Dedifferentiated amniotic fluid mesenchymal stem cell (primary cell): ENCODE measurements around the gene TMPRSS2.

Experiments
- DNase-seq: peaks from one replicate; pipeline ENCODE4 v3.0.0-alpha.2; 2016; ENCODE audit errors: extremely low spot score

The TMPRSS2 gene

DNA sequence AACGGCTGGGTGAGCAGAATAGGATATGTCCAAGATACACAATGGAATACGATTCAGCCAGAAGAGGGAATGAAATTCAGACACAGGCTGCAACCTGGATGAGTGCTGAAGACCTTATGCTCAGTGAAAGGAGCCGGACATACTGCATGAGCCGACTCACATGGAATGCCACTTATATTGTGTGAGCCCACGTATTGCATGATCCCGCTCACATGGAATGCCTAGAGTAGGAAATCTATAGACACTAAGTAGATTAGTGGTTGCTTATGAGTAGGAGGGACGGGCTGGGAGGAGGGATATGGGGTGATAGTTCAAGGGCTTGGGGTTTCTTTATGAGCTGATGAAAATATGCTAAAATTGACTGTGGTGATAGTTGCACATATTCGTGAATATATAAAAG is 26.8 kb downstream of the TMPRSS2 start:
- peak; percentile 22 for DNase-seq

DNA sequence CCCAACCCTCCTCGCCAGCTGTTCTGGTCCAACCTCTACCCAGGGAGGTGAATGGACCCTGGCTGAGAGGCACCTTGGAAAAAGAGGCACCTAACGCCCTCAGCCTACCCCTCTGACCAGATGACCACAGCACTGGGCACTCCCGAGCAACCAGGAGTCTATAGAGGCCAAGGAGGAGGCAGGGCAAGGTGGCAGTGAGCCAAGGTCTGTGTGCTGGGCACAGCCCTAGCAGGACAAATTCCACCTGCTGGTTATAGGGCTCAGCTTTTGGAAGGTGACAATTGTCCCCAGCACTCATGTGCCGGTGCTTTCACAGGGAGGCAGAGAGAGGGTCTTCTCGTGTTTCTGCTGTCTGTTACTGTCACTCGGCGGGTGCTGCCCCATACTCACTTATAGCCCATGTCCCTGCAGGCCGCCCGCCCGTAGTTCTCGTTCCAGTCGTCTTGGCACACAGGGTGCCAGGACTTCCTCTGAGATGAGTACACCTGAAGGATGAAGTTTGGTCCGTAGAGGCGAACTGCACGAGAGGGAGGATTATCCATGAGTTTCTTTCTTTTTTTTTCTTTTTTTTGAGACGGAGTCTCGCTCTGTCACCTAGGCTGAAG is 27.8 kb downstream of the TMPRSS2 start:
- no peak for DNase-seq

DNA sequence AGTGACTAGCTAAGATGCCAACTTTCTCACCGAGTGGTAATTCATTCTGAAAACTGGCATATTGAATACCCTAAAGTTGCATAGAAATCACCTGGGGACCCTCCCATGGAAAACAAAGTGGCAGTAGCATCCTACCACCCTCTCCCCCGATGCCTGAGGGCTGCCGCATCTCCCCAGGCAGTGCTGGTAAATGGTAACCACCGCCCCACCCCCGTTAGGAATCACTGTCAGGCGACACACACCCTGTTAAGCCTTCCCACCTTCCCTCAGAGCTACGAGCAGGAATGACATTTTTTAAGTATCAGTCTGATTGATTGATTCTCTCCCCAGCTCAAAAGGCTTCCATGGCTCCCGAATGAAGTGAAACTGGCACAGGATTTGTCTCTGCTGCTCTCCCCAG is 28.3 kb downstream of the TMPRSS2 start:
- DNase-seq: no peak

DNA sequence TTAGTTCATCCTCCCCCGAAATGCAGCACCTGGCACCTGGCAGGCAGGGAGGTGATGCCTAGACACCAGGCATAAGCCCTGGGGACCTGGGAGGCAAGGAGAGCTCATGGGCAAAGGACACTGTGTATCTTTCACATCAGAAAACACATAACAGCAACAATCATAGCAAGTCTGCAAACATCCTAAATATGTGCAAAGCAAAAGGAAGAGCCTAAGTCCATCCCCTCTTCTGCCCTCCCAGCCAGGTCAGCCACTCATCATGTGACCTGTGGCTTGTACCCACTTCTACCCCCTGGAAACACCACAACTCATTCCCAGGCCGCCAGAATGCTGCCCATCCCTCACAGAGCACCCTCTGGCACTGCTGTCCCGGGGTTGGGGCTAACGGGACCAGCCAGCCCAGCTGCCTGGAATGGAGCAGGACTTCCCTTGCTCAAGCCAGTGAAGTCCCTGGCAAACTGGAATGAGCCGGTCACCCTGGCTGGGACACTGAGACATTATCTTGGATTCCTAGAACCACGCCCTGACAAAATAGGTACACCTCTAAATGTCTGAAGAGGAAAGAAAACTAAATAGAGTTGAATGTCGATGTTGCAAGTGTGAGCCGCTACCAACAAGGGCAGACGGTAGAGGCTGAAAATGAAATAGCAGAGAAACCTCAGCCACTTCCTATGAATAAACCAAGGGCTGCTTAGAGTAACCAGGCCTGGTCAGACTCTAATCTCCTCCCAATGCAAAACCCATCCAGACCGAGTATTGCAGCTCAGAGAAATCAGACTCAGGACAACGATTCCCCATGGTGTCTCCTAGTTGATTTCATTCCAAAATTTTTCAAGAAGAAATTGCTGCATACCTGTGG is 29.4 kb downstream of the TMPRSS2 start:
- DNase-seq: no peak

DNA sequence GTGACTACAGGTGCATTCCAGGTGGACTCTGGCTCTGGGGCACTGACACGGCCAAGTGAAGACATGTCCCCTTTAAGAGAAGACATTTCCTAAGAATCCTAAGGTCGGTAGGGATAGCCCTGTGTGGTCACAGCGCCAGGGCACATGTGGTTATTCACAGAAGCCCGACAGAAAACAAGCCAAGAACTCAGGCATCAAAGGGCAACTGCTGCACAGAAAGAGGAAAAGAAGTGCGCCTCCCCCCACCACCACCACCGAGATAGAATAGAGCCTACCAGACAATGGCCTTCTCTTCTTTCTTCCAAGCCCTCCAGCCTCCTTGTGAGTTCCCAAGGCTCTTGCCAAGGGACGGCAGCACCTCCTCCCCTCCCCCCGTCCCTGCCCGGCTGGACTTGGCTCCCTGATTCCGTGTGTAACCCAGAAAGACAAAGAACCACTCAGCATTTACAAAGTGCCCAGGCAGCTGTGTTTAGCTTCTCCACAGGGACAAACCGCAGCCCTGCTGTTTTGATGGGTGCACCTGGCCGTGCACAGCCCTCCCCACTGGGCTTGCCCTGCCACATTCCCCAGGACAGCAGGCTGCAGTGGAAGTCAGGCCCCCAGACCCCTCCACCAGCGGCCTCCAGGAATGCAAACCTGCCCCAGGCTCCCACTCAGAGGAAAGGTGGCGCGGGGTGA is 30.2 kb downstream of the TMPRSS2 start:
- DNase-seq: no peak

DNA sequence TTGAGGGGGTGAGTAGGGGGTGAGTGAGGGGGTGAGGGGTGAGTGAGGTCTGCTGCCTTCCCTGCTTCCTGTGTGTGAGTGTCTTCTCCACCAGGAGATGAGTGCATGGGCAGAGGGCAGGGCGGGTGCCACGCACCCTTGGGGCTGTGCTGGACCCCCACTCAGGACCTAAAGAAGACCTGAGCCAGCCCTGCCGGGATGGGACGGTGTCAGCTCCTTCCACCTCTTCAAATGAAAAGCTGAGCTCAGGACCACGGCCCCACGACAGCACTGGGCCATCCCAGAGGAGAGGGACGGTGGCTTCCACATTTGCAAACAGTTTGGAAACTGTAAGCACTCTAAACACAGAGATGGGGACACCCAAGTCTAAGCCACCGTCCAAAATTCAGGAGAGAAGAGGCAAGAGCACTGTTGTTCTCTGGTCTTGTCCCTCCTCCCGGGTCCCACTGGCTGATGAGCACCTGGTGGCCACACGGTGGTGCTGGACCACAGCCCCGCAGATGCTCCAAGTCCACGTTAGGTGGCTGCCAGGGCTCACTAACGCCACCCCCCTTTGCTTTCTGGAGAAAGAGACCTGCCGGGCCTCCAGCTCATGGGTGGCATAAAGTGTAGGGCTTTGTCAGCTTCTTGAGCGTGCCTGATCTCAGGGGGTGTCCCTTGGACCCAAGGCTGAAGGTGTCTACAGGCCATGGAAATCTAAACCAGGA is 32.1 kb downstream of the TMPRSS2 start:
- DNase-seq: no peak

DNA sequence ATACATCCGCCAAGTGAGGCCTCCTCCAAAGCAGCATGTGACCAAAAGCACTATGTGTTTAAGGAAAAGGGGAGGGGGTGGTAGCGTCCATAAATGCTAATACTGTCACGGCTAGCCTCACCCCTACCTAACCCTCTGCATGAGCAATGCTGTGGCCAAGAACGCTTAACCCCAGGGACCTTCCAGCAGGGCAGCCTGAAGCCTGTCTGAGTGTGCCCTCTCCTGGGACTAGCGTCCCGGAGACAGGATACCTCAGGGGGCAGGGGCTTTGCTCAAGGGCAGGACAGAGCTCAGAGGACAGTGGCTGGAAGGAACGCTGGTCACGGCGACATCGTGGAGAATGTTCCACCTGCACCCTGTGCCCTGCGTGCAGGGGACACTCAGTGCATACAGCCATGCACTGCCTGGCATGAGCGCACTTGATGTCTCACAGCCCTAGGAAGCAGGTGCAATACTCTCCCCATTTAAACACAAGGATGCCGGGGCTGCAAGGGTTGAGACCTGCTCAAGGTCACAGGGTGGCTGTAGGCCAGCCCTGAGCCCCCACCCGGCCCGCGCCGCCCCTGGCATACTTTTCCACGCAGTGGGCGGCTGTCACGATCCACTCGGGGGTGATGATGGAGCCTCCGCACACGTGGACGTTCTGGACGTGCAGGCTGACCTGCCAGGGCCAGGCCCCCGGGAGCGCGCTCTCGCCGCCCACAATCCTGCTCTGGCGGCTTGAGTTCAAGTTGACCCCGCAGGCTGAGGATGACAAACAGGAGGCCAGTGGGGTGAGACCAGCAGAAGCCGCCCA is 35.0 kb downstream of the TMPRSS2 start:
- no peak for DNase-seq

DNA sequence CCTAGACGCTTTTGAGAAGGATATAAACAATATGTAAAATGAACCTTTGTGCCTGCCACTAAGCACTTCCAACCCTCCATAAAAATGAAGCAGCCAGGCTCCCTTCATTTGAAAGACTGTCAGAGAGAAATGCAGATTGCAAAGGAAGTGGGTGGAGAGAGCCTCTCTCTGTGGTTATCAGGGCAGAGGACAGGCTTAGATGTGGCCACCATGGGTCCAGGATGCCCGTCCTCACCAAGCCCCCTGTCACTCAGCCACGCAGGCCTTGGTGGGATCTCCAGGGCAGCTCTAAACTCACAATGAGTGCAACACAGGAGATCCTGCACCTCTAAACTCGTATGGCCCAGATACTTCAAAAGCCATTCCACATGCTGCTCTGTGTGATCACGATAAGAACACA is 37.9 kb downstream of the TMPRSS2 start:
- no peak for DNase-seq

DNA sequence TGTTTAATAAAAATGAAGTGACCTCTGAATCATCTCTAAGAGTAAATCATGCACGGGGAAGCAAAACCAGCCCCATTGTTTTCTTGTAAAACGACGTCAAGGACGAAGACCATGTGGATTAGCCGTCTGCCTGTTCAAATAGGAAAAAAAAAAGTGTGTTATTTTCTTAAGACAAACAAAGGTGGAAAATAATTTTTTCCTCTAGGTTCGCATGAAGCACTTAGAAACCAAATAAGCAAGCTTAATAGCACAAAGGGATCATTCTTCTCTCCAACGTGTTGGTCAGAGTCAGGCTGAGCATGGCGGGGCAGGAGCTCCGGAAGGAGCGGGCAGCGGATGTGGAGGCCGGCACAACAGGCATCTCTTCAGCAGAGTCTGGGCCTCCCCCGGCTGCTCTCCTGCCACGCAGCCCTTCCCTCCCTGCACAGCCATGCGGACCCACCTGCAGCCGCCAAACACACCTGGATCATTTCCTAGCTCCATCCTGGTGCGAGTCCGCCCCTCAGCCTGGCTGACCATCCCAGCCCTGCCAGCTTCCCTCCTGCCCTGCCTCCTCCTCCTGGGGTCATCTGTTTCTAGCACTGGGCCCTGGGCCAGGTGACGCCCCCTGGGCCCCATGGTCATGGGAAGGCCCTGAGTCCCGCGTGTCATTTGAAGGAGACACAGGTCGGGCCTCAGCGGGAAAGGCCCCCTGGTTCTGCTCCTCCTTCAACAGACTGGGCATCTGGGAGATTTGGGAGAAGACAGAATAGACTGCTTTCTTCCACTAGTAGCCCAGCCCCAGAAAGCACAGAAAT is 41.7 kb downstream of the TMPRSS2 start:
- DNase-seq: no peak

DNA sequence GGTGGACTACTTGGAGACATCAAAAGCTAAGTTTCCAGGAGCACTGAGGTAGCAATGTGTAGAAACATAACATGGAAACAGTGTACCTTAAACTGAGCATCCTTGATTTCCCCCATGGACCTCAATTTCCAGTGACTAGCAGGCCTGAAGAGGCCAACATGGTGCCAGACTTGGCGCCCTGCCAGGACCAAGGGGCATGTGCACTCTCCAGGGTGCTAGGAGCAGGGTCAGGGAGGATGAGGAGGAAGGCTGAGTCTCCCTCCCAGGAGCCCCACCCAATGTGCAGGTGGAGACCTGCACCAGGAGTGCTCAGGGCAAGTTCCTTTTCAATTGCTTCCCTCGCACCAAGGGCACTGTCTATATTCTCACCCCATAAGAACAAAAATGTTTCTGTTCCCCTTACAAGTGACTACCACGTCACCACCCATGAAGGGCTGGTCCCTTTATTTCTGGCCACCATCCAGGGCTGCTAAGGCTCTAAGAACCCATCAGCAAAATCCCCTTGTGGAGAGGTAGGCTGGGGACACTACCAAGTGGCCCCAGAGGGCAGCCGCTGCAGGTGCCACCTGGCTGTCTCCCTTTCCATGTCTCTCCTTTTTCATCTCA is 42.7 kb downstream of the TMPRSS2 start:
- no peak for DNase-seq

DNA sequence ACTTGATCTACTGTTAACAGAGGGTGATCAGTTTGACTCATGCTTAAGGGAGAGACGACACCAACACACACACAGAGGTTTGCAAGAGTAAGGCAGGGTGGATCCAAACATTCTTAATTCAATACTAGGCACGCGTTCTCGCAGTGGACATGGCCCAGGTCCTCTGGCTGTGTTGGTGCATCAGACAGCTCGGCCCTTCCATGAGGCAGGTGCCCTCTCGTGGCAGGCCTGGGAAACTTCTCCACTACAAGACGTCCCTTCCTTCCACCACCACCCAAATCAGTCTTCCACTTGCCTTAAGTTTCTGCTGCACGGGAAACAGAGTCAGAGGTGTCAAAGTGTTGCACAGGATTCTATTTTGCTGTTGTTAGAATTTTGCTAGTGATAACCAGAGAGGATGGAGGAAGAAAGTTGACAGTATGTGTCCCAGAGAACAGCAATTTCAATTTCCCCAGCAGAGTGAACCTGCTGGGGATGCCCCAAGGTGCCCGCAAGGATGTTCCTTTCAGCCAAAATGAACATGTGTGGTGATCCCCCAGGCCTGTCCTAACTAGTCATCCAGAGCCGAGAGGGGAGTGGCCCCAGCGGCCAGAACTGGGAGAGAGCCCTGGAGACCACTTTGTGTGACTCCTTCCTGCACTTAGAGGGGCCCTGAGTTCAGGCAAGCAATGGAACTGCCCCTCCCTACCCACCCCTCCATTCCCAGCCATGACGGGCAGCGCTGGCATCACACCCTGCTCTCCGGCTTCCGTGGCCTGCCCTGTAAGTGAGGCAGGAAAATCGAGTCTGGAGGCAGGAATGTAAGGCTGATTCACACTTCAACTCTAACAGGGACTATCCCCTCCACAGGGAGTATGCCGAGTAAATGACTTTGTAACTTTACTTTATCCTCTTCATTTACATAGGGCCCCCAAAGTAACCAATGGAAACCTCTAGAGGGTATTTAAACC is 47.1 kb downstream of the TMPRSS2 start:
- peak; percentile 65 for DNase-seq

DNA sequence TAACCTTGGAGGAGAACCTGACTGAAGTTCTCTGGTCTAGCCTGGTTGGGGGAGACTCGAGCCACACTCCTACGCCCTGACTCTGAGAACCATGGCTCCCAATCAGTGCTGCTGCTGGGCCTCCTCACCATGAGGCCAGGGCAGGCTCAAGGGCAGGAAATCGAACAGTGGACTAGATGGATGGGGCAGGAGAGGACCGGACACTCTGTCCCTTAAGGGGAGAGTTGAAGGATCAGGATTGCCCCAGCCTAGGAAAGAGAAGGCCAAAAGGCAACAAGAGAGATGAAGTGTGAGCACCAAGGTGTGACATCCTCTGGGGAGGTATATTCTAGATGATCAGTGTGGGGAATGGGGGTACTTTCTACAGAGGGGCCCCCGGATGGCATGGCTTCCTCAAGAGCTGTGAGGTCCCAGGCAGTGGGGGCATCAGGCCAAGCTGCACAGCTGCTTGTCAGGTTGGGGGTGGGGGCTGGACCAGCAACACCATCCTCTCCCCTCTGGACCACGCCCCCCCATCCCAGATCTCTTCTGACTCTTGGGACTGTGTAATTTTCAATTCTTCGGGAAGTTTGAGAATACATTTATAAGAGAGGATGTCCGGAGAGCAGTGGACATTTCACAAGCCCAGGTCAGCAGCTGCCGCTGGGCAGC is 47.9 kb downstream of the TMPRSS2 start:
- DNase-seq: no peak

DNA sequence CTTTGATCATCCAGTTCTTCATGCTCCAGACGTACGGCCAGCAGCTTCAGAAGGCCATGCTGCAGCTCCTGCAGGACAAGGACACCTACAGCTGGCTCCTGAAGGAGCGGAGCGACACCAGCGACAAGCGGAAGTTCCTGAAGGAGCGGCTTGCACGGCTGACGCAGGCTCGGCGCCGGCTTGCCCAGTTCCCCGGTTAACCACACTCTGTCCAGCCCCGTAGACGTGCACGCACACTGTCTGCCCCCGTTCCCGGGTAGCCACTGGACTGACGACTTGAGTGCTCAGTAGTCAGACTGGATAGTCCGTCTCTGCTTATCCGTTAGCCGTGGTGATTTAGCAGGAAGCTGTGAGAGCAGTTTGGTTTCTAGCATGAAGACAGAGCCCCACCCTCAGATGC is 49.4 kb downstream of the TMPRSS2 start:
- no peak for DNase-seq

DNA sequence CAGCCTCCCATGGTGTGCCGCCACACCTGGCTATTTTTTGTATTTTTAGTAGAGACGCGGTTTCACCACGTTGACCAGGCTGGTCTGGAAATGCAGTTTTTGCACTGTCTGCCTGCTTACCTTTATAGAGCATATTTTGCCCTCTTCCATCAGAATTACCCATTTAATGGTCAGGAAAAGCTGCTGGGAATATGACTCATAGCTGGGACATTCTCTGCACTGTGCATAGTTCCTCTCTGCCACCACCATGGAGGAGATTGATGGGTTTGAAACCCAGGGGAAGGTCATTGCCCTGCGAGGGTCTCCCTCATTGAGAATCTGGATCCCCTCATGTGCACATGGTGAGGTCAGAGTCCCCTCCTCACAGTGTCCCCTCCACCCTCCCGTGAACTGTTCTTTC is 49.8 kb downstream of the TMPRSS2 start:
- DNase-seq: no peak

DNA sequence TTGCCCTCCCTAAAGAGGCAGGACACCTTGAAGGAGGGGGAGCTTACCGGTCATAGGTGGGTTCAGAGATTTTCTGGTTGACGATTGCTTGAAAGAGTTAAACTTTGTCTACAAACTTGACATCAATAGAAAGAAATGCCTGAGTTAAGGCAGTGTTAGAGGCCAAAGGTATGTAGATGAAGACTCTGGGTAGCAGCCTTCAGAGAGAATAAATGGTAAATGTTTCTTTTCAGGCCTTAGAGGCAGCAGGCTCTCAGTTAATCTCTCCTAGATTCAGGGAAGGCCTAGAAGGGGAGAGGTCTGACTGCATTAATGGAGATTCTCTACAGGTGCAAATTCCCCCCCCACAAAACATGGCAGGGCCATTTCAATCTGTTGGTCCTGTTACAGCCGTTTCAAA is 54.2 kb downstream of the TMPRSS2 start:
- DNase-seq: no peak

DNA sequence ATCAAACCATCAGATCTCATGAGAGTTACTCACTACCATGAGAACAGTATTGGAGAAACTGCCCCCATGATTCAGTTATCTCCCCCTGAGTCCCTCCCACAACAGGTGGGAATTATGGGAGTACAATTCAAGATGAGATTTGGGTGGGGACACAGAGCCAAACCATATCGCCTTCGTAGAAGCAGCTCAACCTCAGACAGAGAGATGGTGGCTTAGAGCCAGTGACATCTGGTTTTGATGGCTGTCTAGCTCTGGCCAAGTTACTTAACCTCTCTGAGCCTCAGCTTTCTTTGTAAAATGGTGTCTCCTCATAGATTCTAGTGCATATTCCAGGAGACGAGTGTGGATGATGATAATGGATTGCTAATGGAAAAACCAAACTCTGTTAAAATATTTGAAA is 54.8 kb downstream of the TMPRSS2 start:
- DNase-seq: no peak

DNA sequence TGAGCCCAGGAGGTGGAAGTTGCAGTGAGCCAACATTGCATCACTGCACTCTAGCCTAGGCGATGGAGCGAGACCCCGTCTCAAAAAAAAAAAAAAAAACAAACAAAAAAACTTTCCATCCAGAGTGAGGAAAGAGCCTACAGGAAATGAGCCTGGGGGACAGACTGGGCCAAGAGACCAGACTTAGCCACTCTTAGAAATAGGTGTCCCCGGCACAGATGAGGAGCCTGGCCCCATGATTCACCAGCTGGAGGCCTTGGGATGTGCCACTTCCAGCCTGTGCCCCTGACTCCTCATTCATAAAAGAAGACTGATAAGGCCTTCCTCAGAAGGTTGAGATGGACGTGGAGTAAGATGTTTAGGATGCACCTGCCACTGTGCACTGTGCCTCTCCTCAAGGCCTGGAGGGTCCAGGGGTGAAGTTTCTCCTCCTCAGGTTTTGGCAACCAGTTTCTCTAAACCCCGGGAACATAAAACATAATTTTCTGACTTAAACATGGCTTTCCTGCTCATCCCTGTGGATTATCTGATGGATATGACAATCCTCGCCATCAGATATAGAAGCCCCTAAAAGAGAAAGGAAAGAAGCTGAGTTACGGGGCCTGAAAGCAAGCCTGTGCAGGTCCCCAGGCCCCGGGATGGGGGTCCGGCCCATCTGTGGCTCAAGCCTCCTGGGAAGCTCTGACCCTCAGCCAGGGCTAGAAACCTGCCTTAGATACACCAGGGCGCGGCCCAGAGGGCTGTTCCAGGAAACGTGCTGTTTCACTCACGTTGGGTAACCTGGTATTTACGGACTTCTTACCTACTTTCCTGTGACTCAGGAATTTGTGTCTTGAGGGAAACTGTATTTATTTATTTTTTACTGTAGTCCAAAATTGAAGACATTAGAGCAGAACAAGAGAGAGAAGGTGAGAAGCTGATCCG is 55.9 kb downstream of the TMPRSS2 start:
- DNase-seq: no peak

DNA sequence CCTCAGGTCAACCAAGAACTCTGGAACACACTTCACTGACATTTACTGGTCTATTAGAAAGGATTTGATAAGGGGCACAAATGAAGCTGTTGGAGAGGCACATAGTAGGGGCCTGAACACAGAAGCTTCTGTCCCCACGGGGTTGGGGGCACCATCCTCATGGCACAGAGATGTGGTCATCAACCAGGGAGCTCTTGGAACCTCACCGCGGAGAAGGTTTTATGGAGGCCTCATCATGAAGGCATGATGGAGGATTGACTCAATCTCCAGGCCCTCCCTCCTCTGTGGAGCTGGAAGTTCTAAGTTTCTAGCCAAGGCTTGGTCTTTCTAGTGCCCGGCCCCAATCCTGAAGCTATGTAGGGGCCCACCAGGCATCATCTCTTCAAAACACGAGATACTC is 58.3 kb downstream of the TMPRSS2 start:
- no peak for DNase-seq
